HG03095 (cell line): ENCODE measurements around the gene ENOX1.

Experiments used
- ATAC-seq: cut with Tn5 transposase; IDR thresholded peaks from one replicate; pipeline ENCODE4 v1.9.1; 2021; ENCODE audit warnings: moderate library complexity; ENCODE audit not compliant: unreplicated experiment

ENOX1 gene

GRCh38 chr13:43230989-43231388, 555.8 kb downstream of the ENOX1 start:
- no peak for ATAC-seq

GRCh38 chr13:43229506-43229905, 557.3 kb downstream of the ENOX1 start:
- ATAC-seq, result no peak

- no peak for ATAC-seq
These were observed 559.1 kb downstream of the ENOX1 start for GRCh38 chr13:43227721-43228120.

- ATAC-seq, result no peak
These were observed 563.6 kb downstream of the ENOX1 start for GRCh38 chr13:43223216-43223615.

- ATAC-seq, result no peak
These were observed 564.7 kb downstream of the ENOX1 start for GRCh38 chr13:43222086-43222485.

GRCh38 chr13:43221611-43222010, 565.2 kb downstream of the ENOX1 start:
- ATAC-seq, result no peak

GRCh38 chr13:43220873-43221595, 565.7 kb downstream of the ENOX1 start:
- no peak for ATAC-seq

- ATAC-seq, result no peak
These were observed 572.6 kb downstream of the ENOX1 start for GRCh38 chr13:43214124-43214523.

GRCh38 chr13:43206838-43207237, 579.9 kb downstream of the ENOX1 start:
- no peak for ATAC-seq

- no peak for ATAC-seq
These were observed 581.4 kb downstream of the ENOX1 start for GRCh38 chr13:43205416-43205815.

- ATAC-seq, result no peak
These were observed 582.2 kb downstream of the ENOX1 start for GRCh38 chr13:43204591-43204990.

GRCh38 chr13:43203781-43204180, 583.0 kb downstream of the ENOX1 start:
- ATAC-seq, result no peak

GRCh38 chr13:43200736-43201135, 586.0 kb downstream of the ENOX1 start:
- no peak for ATAC-seq

GRCh38 chr13:43200307-43200706, 586.5 kb downstream of the ENOX1 start:
- ATAC-seq, result no peak

GRCh38 chr13:43196750-43197370, 589.9 kb downstream of the ENOX1 start:
- ATAC-seq, result no peak

GRCh38 chr13:43196086-43196621, 590.6 kb downstream of the ENOX1 start:
- ATAC-seq, result no peak

GRCh38 chr13:43195551-43195950, 591.2 kb downstream of the ENOX1 start:
- no peak for ATAC-seq

GRCh38 chr13:43195112-43195511, 591.7 kb downstream of the ENOX1 start:
- ATAC-seq, result no peak

GRCh38 chr13:43193789-43194420, 592.9 kb downstream of the ENOX1 start:
- ATAC-seq, result no peak

GRCh38 chr13:43191546-43191945, 595.2 kb downstream of the ENOX1 start:
- ATAC-seq, result no peak

GRCh38 chr13:43185226-43185625, 601.5 kb downstream of the ENOX1 start:
- ATAC-seq, result no peak

GRCh38 chr13:43180837-43181236, 605.9 kb downstream of the ENOX1 start:
- ATAC-seq, result no peak
